Occipital lobe (tissue), 2 donors: Measurements from ENCODE around the gene KLF9. TPM values are rescaled to one million over a fixed set of nuclear protein-coding genes. Genes with fewer than 3 reads are reported as not detected.

ENCODE experiments used
- DNase-seq: peaks from one replicate; lab custom pipeline; 2025; lab: John Stamatoyannopoulos, UW
- total RNA-seq: library from RNA; depleted of rRNA; stranded (reverse); fragments of >200 nt; gene quantifications from one replicate; pipeline ENCODE4 v1.2.3, GENCODE V29; 2014

KLF9 gene
- total RNA-seq, 1 donor from 2014 or later = 16.8 TPM

- no peak for DNase-seq
These were observed 8.1 kb upstream of the KLF9 start for GRCh38 chr9:70422371-70423043.

DNA sequence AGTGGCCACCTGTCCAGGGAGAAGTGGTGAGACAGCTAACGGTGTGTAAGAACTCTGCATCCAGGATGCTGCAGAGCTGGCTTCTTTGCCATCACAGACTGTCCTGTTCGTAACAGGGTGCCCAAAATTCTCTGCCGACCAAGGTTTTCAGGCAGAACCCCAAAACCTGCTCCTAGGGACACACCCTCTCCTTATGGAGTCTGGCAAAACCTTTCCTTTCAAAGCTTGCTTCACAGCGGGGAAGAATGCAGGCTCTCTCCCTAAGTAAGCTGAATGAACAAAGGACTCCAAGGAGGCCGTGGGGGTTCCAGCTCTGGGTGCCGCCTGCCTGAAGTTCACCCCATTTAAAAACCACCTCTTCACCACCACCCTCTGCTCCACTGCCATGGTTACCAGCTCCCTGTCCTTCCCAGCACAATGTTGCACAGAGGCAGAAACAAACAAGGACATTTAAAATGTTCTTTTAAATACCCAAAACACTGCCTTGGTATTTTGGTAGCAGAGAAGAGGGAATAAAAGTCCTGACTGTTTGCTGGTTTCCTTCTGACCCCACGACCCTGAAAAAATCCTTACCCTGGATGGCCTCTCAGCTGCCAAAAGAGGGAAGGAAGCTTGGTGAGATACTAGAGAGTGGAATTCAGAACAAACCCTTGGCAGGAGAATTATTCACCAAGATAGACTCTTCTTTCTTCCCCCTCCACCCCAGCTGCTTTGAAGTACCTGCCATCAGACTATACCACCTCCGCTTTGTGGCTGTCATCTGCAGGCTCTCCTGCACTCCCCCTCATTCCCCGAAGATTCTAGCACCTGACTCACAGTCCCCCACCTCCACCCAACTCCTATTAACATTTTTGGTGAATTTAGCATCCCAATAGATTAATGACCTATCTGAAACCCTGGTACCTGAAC, 7.1 kb upstream of the KLF9 start:
- DNase-seq = peak; percentile 82

DNA sequence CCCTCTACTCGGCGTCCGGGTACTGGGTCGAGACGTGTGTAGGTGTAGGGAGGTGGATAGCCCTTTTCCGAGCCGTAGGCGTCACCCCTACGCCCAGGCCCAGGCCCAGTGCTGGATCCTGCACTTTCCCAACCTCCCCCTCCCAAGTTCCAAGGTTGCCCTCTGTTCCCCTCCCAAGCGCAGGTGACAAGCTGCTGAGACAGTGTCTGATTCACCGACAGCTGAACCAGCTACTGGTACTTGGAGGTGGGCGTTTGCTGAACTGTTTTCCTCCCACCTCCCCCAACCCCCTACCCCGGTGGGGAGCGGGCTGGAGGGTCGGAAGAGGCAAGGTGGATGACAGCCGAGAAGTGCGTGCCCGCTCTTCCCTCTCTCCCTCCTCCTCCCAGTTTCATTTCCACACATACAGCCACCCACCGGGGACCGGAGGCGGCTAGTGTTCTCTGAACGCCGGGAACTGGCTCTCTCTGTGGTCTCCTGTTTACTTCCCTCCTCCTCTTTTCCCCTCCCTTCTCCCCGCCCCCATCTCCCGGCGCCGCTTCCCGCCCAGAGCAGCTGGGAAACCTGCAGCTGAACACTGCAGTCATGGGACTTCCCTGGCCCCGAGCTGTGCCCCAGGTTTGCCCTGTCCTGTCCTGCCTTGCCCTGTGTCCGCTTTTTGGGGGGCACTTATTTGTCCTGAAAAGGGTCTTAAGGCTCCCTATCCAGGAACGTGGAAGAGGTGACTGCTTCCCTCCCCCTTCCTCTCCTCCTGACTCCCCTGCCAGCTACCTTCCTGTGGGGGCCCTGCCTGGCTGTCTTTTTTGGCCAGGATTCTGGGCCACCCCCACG, 6.2 kb upstream of the KLF9 start:
- DNase-seq = peak; percentile 93

- peak; percentile 87 for DNase-seq
These were observed 5.3 kb upstream of the KLF9 start for GRCh38 chr9:70419556-70420440.

DNA sequence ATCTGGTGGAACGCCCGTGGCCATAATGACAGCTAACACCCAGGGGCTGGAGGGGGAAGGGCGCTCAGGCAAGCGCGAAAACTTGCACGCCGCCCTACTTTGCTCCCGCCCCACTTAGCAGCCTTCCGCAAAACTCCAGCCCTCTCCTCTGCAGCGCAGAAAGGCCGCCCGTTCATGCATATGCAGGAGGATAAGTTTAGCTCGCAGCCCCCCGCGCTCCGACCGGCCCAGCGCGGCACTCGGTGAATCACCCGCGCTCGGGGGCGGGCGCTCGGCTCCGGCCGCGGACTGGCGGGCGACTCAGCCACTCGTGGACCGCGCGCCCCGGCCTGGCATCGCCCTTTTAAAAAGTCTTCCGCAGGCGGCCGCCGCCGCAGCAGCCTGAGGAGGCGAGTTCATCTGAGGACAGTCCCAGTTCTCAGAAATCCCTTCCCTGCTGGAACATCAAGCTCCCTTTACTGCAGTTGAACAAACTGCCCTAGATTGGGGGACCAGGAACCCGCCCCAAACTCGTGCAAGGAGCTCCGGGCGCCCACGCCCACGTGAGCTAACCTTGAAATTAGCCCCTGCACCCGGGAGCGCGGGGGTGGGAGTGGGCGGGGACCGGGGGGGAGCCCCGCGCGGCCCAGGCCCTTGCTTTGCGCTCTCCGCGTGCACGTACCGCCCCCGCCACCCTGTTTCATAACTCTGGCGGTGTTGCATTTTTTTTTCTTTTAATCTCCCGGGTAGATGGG, 4.5 kb upstream of the KLF9 start:
- DNase-seq = peak; percentile 96

DNA sequence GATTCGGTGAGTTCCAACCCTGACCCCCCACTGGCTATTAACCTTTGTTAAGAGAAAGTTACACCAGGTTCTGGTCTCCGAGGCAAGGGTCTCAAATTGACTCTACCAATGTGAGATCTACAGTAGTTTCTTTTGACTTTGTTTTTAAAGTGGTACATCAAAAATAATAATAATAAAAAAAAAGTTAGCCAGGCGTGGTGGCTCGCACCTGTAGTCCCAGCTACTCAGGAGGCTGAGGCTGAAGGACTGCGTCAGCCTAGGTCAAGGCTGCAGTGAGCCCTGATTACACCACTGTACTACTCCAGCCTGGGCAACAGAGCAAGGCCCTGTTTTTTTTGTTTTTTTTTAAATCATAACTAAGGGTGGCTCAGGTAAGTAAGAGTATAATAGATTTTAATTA, 1.0 kb upstream of the KLF9 start:
- DNase-seq = no peak

DNA sequence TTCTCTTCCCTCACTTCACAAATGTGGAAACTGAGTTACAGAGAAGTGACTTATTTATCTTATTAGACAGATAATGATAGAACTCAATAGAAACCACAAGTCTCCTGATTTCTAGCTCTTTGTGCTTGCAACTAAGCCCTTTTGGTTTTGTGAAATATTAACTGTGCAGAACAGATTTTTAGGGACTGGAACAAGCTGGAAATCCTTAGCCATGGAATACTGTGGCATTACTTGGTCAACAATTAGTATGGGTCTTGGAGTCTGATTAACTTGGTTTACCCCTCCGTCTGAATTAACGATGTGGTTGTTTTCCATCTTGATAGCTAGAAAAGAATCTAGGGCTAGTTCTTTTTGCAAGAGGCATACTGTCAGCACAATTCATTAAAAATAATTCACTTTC, 584 bp upstream of the KLF9 start:
- no peak for DNase-seq

DNA sequence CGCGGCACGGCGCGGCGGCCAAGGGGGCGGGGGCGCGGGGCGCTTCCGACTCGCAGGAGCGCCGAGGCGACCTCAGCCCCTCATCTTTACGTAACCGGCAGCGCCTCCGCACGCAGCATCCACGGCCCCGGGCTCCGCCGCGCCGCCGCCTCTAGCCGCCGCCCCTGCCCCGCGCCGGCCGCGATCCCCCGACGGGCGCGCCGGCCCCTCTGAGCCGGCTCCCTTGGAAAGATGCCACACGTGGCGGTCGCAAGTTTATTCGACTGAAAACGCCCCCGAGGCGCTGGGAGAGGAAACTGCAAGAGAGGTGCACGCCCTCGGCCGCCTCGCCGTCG, 1.0 kb downstream of the KLF9 start:
- DNase-seq = no peak

DNA sequence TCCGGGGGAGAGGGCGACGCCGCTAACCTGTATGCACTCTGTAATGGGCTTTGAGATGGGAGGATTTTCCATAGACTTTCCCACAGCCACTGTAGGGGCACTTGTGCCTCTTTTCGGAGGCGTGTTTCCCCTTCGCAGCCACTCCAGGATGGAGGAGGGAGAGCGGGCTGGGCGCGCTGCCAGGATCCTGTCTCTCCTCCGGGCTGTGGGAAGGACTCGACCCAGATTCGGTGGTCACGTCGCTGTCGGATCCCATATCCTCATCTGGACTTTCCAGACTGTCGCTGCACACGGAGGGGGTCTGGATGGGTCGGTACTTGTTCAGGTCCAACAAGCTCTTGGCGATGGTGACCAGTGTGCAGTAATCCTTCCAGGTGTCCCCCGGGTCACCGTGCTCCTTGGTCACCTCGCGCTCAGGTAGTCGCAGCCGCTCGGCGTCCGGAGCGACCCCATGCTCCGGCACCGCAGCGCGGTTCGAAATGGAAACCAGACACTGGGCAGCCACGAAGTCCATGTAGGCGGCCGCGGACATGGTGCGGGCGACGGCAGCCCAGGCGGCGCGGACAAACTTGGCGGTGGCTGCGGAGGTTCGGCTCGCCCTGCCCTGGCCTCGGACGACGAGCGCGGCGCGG, 1.5 kb downstream of the KLF9 start:
- peak; percentile 68 for DNase-seq

DNA sequence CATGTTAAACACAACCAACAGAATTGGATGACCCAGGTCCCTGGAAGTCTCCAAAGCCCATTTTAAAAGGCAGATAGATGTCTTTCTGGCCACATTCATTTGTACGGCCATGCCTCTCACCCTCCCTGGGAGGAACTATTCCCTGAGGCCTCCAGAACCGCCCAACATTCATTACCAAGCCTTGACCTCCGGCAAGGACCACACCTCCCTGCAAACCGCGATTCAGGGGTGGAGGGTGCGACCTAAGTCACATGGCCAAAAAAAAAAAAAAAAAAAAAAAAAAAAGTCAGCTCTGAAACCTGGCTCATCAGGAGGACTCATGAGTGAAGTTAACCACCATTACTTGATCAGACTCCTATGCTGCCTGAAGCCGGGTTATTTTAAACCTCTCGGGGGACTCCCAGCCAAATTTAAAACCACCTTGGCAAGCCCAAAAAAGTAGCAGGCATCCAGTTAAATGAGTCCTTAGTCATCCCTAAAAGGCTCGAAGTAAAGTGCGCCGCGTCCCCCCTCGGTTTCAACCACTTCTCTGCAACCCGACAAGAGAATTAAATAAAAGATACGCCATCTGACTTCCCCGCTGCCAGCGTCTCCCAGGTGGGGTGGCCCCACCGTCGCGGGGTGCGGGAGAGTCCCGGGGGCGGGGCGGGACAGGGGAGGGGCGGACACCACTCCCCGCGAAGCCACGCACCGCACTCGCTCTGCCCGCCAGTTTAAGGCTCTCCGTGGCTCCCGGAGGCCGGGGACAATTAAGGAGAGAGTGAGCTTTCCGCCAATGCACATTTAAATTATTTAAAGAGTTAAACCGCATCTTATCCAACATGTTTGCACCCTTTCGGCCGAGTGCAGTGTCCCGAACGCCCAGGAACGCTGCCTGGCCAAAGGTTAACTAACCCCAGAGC, 2.3 kb downstream of the KLF9 start:
- DNase-seq = peak; percentile 60

- DNase-seq = peak; percentile 35
These were observed 3.1 kb downstream of the KLF9 start for GRCh38 chr9:70411121-70411929.

GRCh38 chr9:70410368-70410767, 4.1 kb downstream of the KLF9 start:
- no peak for DNase-seq

DNA sequence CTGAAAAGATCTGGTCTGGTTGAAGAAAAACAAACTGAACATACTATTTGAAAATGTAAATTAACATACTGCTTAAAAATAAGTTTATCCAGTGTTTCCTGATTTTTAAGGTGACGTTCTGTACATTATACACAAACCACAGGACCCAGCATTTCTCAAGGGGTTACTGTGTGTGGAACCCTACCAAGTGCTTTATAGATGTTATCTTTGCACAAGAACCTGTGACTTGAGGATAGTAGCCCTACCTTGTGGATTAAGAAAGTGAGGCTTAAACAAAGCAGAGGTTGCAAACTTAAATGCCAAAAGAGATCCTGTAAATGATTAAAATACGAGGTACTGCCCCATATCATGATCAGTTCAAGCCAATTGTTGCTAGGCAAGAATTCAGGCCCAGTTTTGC, 4.7 kb downstream of the KLF9 start:
- DNase-seq = no peak

DNA sequence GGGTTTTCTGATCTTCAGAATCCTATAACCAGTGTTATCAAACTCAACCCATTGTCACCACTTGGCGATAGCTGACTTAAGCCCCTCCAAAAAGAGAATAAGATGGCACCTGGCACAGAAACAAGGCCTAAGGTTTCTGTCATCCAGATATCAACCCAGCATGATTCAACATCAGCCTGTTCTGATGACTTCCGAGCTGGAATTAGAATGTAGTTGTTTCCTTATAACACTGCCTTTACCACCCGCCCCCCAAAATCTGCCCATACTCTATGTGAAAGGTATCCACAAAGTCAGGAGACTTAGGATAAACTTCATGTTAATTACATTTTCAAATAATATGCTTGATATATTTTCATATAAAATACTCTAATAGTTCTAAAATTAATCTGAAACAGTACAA, 5.2 kb downstream of the KLF9 start:
- DNase-seq = no peak

GRCh38 chr9:70408393-70409040, 5.9 kb downstream of the KLF9 start:
- no peak for DNase-seq

GRCh38 chr9:70407081-70407503, 7.4 kb downstream of the KLF9 start:
- DNase-seq = no peak

DNA sequence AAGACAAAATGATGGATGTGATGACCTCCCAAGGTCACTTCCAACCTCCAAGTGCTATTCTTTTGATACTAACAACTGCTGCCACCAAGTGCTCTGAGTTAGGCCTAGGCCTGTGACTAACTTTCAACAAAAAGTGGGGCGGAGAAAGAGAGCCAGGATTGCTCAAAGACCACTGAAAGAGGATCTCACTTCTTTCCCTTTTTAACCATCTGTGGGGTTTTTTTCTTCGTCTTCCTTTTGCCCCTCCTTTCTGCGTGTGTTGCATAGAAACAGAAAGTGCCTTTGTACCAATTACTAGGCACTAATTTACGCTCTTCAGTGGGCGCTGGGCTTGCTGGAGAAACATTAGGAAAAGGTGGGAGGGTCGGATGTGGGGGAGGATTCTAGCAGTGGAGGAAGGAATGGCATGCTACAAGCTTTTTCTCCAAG, 8.0 kb downstream of the KLF9 start:
- no peak for DNase-seq
